Iris pigment epithelial cell (primary cell): ENCODE data around the gene RIMBP2.

Experiments
- DNase-seq: peaks from one replicate; pipeline ENCODE4 v3.0.0-alpha.2; 2011; ENCODE audit warnings: low read depth

Gene RIMBP2

GRCh38 chr12:130440411-130441080 is 275.6 kb downstream of the RIMBP2 start:
- no peak for DNase-seq

GRCh38 chr12:130439250-130439649 is 276.8 kb downstream of the RIMBP2 start:
- DNase-seq, result no peak

GRCh38 chr12:130438711-130439110 is 277.4 kb downstream of the RIMBP2 start:
- no peak for DNase-seq

GRCh38 chr12:130438243-130438620 is 277.9 kb downstream of the RIMBP2 start:
- DNase-seq, result no peak

- DNase-seq, result no peak
Observed at GRCh38 chr12:130437555-130438242, 278.4 kb downstream of the RIMBP2 start.

- DNase-seq, result no peak
Observed at GRCh38 chr12:130436741-130437501, 279.2 kb downstream of the RIMBP2 start.

GRCh38 chr12:130435826-130436225 is 280.3 kb downstream of the RIMBP2 start:
- no peak for DNase-seq

- DNase-seq, result no peak
Observed at GRCh38 chr12:130435331-130435730, 280.8 kb downstream of the RIMBP2 start.

GRCh38 chr12:130434560-130434959 is 281.5 kb downstream of the RIMBP2 start:
- no peak for DNase-seq

- no peak for DNase-seq
Observed at GRCh38 chr12:130433834-130434233, 282.3 kb downstream of the RIMBP2 start.

- DNase-seq, result no peak
Observed at GRCh38 chr12:130433411-130433810, 282.7 kb downstream of the RIMBP2 start.

GRCh38 chr12:130431176-130431575 is 284.9 kb downstream of the RIMBP2 start:
- DNase-seq, result no peak

GRCh38 chr12:130429656-130430505 is 286.2 kb downstream of the RIMBP2 start:
- DNase-seq, result no peak

- no peak for DNase-seq
Observed at GRCh38 chr12:130428116-130428515, 288.0 kb downstream of the RIMBP2 start.

- DNase-seq, result no peak
Observed at GRCh38 chr12:130427381-130427887, 288.7 kb downstream of the RIMBP2 start.

GRCh38 chr12:130425698-130426245 is 290.3 kb downstream of the RIMBP2 start:
- no peak for DNase-seq

- no peak for DNase-seq
Observed at GRCh38 chr12:130424858-130425697, 291.0 kb downstream of the RIMBP2 start.

- no peak for DNase-seq
Observed at GRCh38 chr12:130423991-130424857, 291.9 kb downstream of the RIMBP2 start.

GRCh38 chr12:130423136-130423535 is 293.0 kb downstream of the RIMBP2 start:
- DNase-seq, result no peak

- no peak for DNase-seq
Observed at GRCh38 chr12:130422676-130423075, 293.4 kb downstream of the RIMBP2 start.
